CD4-positive, alpha-beta T cell treated with Interleukin-17A for 4 hours (primary cell): ENCODE data around the gene JAGN1.
A peak's percentile ranks its signal among the peaks of the same experiment; 100 is the strongest.
"Not testable (repeated sequence)": the region's sequence is repeated elsewhere in the genome, so short reads cannot be mapped to it uniquely, and the experiment has no call there.

Experiments
- DNase-seq: peaks from one replicate; pipeline ENCODE4 v3.0.0-alpha.2; 2020; ENCODE audit warnings: mixed read lengths

JAGN1 gene

GRCh38 chr3:9890249-9891071, at the start of gene JAGN1:
TSS of gene JAGN1 (plus strand) at chr3:9890610. CDS start at chr3:9890723, 113 bp downstream.
- DNase-seq, result peak; percentile 95

GRCh38 chr3:9841015-9841414, 49.4 kb upstream of the JAGN1 start:
- DNase-seq, result no peak

GRCh38 chr3:9843715-9844438, 46.5 kb upstream of the JAGN1 start, which contains the start of gene RPUSD3:
TSS of gene RPUSD3 (minus strand) at chr3:9844008. CDS start at chr3:9843990, 18 bp downstream.
- DNase-seq, result peak; percentile 97

- DNase-seq, result no peak
Measured at GRCh38 chr3:9846231-9846630, 44.2 kb upstream of the JAGN1 start.

- DNase-seq, result no peak
Measured at GRCh38 chr3:9846931-9847488, 43.4 kb upstream of the JAGN1 start.

- DNase-seq, result not testable (repeated sequence)
Measured at GRCh38 chr3:9847870-9848269, 42.5 kb upstream of the JAGN1 start.

GRCh38 chr3:9848860-9849259, 41.5 kb upstream of the JAGN1 start:
- DNase-seq, result not testable (repeated sequence)

- not testable (repeated sequence) for DNase-seq
Measured at GRCh38 chr3:9851383-9851782, 39.0 kb upstream of the JAGN1 start.

GRCh38 chr3:9851926-9852325, 38.5 kb upstream of the JAGN1 start:
- DNase-seq, result not testable (repeated sequence)

- no peak for DNase-seq
Measured at GRCh38 chr3:9852528-9852927, 37.9 kb upstream of the JAGN1 start.

- DNase-seq, result not testable (repeated sequence)
Measured at GRCh38 chr3:9854291-9854940, 36.0 kb upstream of the JAGN1 start.

- no peak for DNase-seq
Measured at GRCh38 chr3:9855594-9855993, 34.8 kb upstream of the JAGN1 start.

GRCh38 chr3:9859530-9860025, 30.8 kb upstream of the JAGN1 start:
- DNase-seq, result no peak

GRCh38 chr3:9861201-9861600, 29.2 kb upstream of the JAGN1 start:
- no peak for DNase-seq

- no peak for DNase-seq
Measured at GRCh38 chr3:9861626-9862130, 28.7 kb upstream of the JAGN1 start.

- peak; percentile 48 for DNase-seq
Measured at GRCh38 chr3:9862391-9863057, 27.9 kb upstream of the JAGN1 start.

GRCh38 chr3:9863058-9863772, 27.2 kb upstream of the JAGN1 start:
- DNase-seq, result no peak

- DNase-seq, result no peak
Measured at GRCh38 chr3:9864200-9864927, 26.0 kb upstream of the JAGN1 start.

GRCh38 chr3:9865125-9865637, 25.2 kb upstream of the JAGN1 start:
- not testable (repeated sequence) for DNase-seq

- DNase-seq, result no peak
Measured at GRCh38 chr3:9866639-9867038, 23.8 kb upstream of the JAGN1 start.
